ENCODE data around the gene PHLDB1. TPM values are rescaled to one million over a fixed set of nuclear protein-coding genes. Genes with fewer than 3 reads are reported as not detected.
A peak's percentile ranks its signal among the peaks of the same experiment; 100 is the strongest.

PHLDB1 gene
- total and polyA plus RNA-seq, 11 donors: 86.0 to 129 (median 113) TPM

- H3K27ac ChIP-seq: peak overlapping the region in 11 of 12 donors; percentile 1 to 70 (median 40)
- peak; percentile 6 to 19 (median 14) for ATAC-seq
- no peaks in the 10 kb centered on the region for H3K27me3 ChIP-seq
- peaks cover 0 to 51% (median 43%) of the 10 kb centered on the region in 9 donors for H3K36me3 ChIP-seq
- H3K4me1 ChIP-seq: peaks cover 0 to 26% (median 14%) of the 10 kb centered on the region in 12 donors
- no peaks in the 10 kb centered on the region for H3K9me3 ChIP-seq
- no peak overlapping the region for H3K4me3 ChIP-seq
- 30 to 49% (median 40%) methylated on average over 10 to 16 of the region's 16 CpGs for WGBS, 4 donors
- TF ChIP-seq CTCF (IDR thresholded peaks at IDR 0.05) (peak in 2 of 12 donors; percentile 4 to 12), POLR2A (IDR thresholded peaks at IDR 0.05) (no peak)
- intact Hi-C loops (cut with DNase I): loop anchor here (1.0 to 10.0 kb wide), 7 partner anchors 36 to 66 kb away; partner anchors contain the start of gene PHLDB1 (in 6 of the 10)
- DNase-seq: peak in 3 of 5 donors; percentile 32 to 60 (median 44)
Observed at GRCh38 chr11:118658429-118659313, 51.3 kb downstream of the PHLDB1 start.

GRCh38 chr11:118659314-118659952 lies 52.0 kb downstream of the PHLDB1 start:
- no peaks in the 10 kb centered on the region for H3K9me3 ChIP-seq
- ATAC-seq (peak; percentile 73 to 84 (median 78)), DNase-seq (peak; percentile 91 to 94 (median 93))
- WGBS, 4 donors: 11 to 17% (median 13%) methylated on average over 22 to 26 of the region's 26 CpGs
- no peaks in the 10 kb centered on the region for H3K27me3 ChIP-seq
- intact Hi-C loops (cut with DNase I): loop anchor here (1.0 to 10.0 kb wide), 7 partner anchors 37 to 67 kb away; partner anchors contain the start of gene PHLDB1 (in 6 of the 10)
- peak overlapping the region in 1 of 12 donors; percentile 7 for H3K4me3 ChIP-seq
- H3K4me1 ChIP-seq: peaks cover 0 to 26% (median 14%) of the 10 kb centered on the region in 12 donors
- H3K36me3 ChIP-seq: peaks cover 0 to 43% (median 35%) of the 10 kb centered on the region in 9 donors
- TF ChIP-seq CTCF (IDR thresholded peaks at IDR 0.05) (peak; percentile 95 to 100 (median 98)), POLR2A (IDR thresholded peaks at IDR 0.05) (no peak)
- peak overlapping the region in 11 of 12 donors; percentile 1 to 70 (median 40) for H3K27ac ChIP-seq

- peak overlapping the region in 1 of 12 donors; percentile 7 for H3K4me3 ChIP-seq
- H3K4me1 ChIP-seq: peaks cover 0 to 26% (median 14%) of the 10 kb centered on the region in 12 donors
- WGBS, 4 donors: 61 to 77% (median 67%) methylated on average over 11 to 14 of the region's 14 CpGs
- DNase-seq (peak in 1 of 5 donors; percentile 25), ATAC-seq (peak in 1 of 4 donors; percentile 2)
- H3K36me3 ChIP-seq: peaks cover 0 to 36% (median 28%) of the 10 kb centered on the region in 9 donors
- no peaks in the 10 kb centered on the region for H3K27me3 ChIP-seq
- TF ChIP-seq CTCF (IDR thresholded peaks at IDR 0.05) (no peak), POLR2A (IDR thresholded peaks at IDR 0.05) (no peak)
- H3K27ac ChIP-seq: peak overlapping the region in 3 of 12 donors; percentile 35 to 70 (median 67)
- no peaks in the 10 kb centered on the region for H3K9me3 ChIP-seq
- intact Hi-C loops (cut with DNase I): loop anchor here (1.0 to 10.0 kb wide), 7 partner anchors 38 to 68 kb away; partner anchors contain the start of gene PHLDB1 (in 6 of the 10)
Observed at GRCh38 chr11:118659953-118660680, 52.7 kb downstream of the PHLDB1 start.

Measured in heart left ventricle (tissue), 16 donors.